ENCODE measurements around the gene LDLRAD4. TPM values are rescaled to one million over a fixed set of nuclear protein-coding genes. Genes with fewer than 3 reads are reported as not detected.

The LDLRAD4 gene
- total and polyA plus RNA-seq, 12 donors, result 3.9 to 64.5 (median 36.0) TPM

DNA sequence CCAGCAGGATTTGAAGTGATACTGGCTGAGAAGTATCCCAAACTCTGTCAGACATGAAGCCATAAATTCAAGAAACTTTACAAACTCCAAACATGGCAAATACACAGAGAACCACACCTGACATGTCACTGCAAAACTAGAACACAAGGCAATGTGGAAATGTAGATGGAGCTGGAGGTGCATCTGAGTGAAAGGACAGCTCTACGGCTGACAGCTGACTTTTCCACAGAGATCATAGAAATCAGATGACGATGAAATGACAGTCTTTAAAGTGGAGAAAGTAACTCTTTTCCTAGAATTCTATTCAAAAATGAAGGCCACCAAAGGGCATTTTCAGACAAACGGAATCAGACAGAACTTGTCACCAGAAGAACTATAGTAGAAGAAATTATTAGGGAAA lies 97.5 kb downstream of the LDLRAD4 start:
- intact Hi-C loops (cut with DNase I), result loop anchor here in 1 of 2 donors (2.0 kb wide), 1 partner anchor 13 kb away; no protein-coding TSS in a partner anchor
- Histone ChIP-seq H3K36me3 (replicated peaks in 1 of 2) (no peaks in the 10 kb centered on the region), H3K27me3 (no peaks in the 10 kb centered on the region), H3K4me1 (replicated peaks in 1 of 2) (peaks cover 0 to 17% of the 10 kb centered on the region in 2 donors), H3K9me3 (replicated peaks in 1 of 3) (peaks cover 0 to 7% (median 0%) of the 10 kb centered on the region in 3 donors), H3K27ac (no peak overlapping the region), H3K4me3 (no peak overlapping the region)
- 73 to 92% (median 89%) methylated on average over 3 of the region's 3 CpGs for WGBS, 4 donors
- no peak for TF ChIP-seq POLR2A (IDR thresholded peaks at IDR 0.05)
- TF ChIP-seq, protein P1, sequence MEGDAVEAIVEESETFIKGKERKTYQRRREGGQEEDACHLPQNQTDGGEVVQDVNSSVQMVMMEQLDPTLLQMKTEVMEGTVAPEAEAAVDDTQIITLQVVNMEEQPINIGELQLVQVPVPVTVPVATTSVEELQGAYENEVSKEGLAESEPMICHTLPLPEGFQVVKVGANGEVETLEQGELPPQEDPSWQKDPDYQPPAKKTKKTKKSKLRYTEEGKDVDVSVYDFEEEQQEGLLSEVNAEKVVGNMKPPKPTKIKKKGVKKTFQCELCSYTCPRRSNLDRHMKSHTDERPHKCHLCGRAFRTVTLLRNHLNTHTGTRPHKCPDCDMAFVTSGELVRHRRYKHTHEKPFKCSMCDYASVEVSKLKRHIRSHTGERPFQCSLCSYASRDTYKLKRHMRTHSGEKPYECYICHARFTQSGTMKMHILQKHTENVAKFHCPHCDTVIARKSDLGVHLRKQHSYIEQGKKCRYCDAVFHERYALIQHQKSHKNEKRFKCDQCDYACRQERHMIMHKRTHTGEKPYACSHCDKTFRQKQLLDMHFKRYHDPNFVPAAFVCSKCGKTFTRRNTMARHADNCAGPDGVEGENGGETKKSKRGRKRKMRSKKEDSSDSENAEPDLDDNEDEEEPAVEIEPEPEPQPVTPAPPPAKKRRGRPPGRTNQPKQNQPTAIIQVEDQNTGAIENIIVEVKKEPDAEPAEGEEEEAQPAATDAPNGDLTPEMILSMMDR (IDR thresholded peaks at IDR 0.05), result no peak
- DNase-seq, result no peak

DNA sequence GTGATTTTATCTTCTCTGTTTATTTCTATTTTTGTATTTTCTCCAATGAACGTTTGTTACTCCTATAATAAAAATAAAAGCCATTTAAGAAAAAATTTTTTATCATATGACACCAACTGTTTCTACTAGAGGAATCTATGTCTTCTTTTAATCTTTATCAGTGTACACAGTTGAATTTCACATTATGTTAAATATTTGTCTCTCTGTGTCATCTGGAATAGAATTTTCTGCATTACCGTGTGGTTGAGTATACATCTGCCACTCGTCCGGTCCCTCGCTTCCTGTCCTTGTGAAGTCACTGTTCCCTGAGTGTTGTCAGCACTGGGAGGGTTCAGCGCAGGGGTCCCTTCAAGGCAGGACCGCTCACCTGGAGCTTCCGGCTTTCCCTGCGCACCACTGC lies 99.2 kb downstream of the LDLRAD4 start:
- WGBS, 4 donors, result 91 to 96% (median 92%) methylated on average over 9 of the region's 9 CpGs
- Histone ChIP-seq H3K27me3 (no peaks in the 10 kb centered on the region), H3K4me1 (replicated peaks in 1 of 2) (peaks cover 0 to 17% of the 10 kb centered on the region in 2 donors), H3K36me3 (replicated peaks in 1 of 2) (no peaks in the 10 kb centered on the region), H3K4me3 (no peak overlapping the region), H3K9me3 (replicated peaks in 1 of 3) (peaks cover 0 to 7% (median 0%) of the 10 kb centered on the region in 3 donors), H3K27ac (no peak overlapping the region)
- TF ChIP-seq, protein P1 (IDR thresholded peaks at IDR 0.05), result no peak
- TF ChIP-seq POLR2A (IDR thresholded peaks at IDR 0.05), result no peak
- DNase-seq, result no peak
- intact Hi-C loops (cut with DNase I), result loop anchor here in 1 of 2 donors (2.0 kb wide), 1 partner anchor 15 kb away; no protein-coding TSS in a partner anchor

DNA sequence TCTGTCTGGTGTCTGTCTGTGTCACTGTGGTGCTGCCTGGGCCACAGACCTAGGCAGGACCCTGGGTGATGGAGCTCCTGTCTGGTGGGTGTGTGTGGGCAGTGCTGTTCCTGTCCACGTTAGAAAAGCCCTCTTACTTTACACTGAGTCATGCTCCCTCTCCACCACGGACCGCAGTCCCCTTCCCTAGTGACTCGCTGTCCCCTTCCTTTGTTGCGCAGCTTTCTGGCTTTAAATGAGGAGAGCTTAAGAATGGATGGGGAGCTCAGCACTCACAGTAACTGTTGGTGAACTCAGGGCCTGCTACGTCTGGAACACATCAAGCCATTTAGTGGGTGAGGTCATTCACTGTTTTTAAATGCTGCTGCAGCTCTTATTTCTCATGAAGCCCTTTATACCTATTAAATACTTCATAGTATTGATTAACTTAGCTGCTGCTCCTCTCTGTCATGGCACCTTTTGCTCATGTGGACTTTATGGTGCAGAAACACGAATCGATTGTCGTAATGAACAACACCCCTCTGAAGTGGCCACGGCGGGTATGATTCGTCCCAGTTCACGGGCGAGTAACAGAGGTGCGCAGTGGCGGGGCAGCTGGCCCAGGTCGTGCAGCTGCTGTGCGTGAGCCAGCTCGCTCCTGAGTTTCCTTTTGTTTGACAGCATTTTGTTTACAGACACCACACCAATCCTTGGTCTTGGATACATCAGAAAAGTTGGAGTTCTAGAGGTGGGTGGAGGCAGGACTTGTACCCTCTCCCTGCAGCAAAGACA lies 100.4 kb downstream of the LDLRAD4 start:
- H3K4me1 ChIP-seq (replicated peaks in 1 of 2), result peaks cover 0 to 17% of the 10 kb centered on the region in 2 donors
- peak overlapping the region in 2 of 5 donors; percentile 68 to 69 for H3K27ac ChIP-seq
- H3K27me3 ChIP-seq, result no peaks in the 10 kb centered on the region
- no peak for DNase-seq
- intact Hi-C loops (cut with DNase I), result no loop called here
- H3K4me3 ChIP-seq, result no peak overlapping the region
- WGBS, 4 donors, result 76 to 87% (median 86%) methylated on average over 18 to 19 of the region's 19 CpGs
- no peak for TF ChIP-seq POLR2A (IDR thresholded peaks at IDR 0.05)
- TF ChIP-seq, protein P1 (IDR thresholded peaks at IDR 0.05), result no peak
- H3K9me3 ChIP-seq (replicated peaks in 1 of 3), result peaks cover 0 to 7% (median 0%) of the 10 kb centered on the region in 3 donors
- no peaks in the 10 kb centered on the region for H3K36me3 ChIP-seq (replicated peaks in 1 of 2)

DNA sequence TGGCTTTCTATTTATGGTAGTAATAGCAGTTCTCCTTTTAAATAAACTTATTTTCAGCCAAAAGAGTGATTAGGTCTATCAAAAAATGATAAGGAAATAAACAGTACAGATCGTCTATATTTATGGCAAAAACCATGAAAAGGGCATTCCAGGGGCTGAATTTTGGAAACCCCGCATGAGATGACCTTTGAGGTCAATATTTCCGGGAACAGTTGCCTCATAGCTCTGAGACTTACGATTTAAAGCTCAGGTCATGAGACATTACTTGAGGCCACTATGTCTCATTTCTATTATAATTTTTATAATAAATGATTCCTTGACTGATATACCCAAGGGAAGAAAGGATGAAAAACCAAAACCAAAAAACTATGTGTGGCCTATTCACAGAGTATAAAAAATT lies 101.1 kb downstream of the LDLRAD4 start:
- Histone ChIP-seq H3K4me1 (replicated peaks in 1 of 2) (peaks cover 0 to 17% of the 10 kb centered on the region in 2 donors), H3K36me3 (replicated peaks in 1 of 2) (no peaks in the 10 kb centered on the region), H3K9me3 (replicated peaks in 1 of 3) (peaks cover 0 to 7% (median 0%) of the 10 kb centered on the region in 3 donors), H3K27me3 (no peaks in the 10 kb centered on the region), H3K27ac (peak overlapping the region in 2 of 5 donors; percentile 68 to 69), H3K4me3 (no peak overlapping the region)
- intact Hi-C loops (cut with DNase I), result no loop called here
- TF ChIP-seq, protein P1 (IDR thresholded peaks at IDR 0.05), result no peak
- no peak for TF ChIP-seq POLR2A (IDR thresholded peaks at IDR 0.05)
- DNase-seq, result peak in 2 of 7 donors; percentile 23 to 34
- 26 to 41% (median 31%) methylated on average over 4 of the region's 4 CpGs for WGBS, 4 donors
